ENCODE results near the gene CEACAM6. TPM values are rescaled to one million over a fixed set of nuclear protein-coding genes. Genes with fewer than 3 reads are reported as not detected.

CEACAM6 gene
- total and polyA plus RNA-seq, 2 experiments from 2014 or later = not detected

GRCh38 chr19:41811036-41811435 lies 55.7 kb downstream of the CEACAM6 start:
- H3K27ac Mint-ChIP-seq = no peak overlapping the region
- no peaks in the 10 kb centered on the region for H3F3A ChIP-seq (replicated peaks; ENCODE audit: low read depth)
- no peaks in the 10 kb centered on the region for H3K27me3 ChIP-seq (ENCODE audit: insufficient read depth)
- H3K36me3 Mint-ChIP-seq (ENCODE audit: low read depth) = no peaks in the 10 kb centered on the region
- DNase-seq (ENCODE audit: low spot score) = no peak
- no peaks in the 10 kb centered on the region for H3K36me3 ChIP-seq (ENCODE audit: insufficient read depth)
- no peak overlapping the region for H3K4me3 Mint-ChIP-seq
- H3K4me2 ChIP-seq = no peak overlapping the region
- H3K4me3 ChIP-seq = no peak overlapping the region
- H3K79me2 ChIP-seq (replicated peaks; ENCODE audit: insufficient read depth) = no peaks in the 10 kb centered on the region
- no peak for ATAC-seq
- no peak overlapping the region for H2AFZ ChIP-seq
- TF ChIP-seq NANOG (IDR thresholded peaks at IDR 0.05; ENCODE audit: borderline replicate concordance) (no peak), EZH2 (IDR thresholded peaks at IDR 0.05; ENCODE audit: low read depth, unreplicated experiment) (no peak), ZNF114 (CRISPR knock-in tag; IDR thresholded peaks at IDR 0.05) (no peak)
- no peaks in the 10 kb centered on the region for H3K4me1 ChIP-seq (ENCODE audit: insufficient read depth)
- no peaks in the 10 kb centered on the region for H4K20me1 ChIP-seq (replicated peaks; ENCODE audit: insufficient read depth)
- H3K9me2 ChIP-seq (ENCODE audit: insufficient read depth) = no peaks in the 10 kb centered on the region
- H3K9me3 Mint-ChIP-seq = no peaks in the 10 kb centered on the region
- no peaks in the 10 kb centered on the region for H3K4me1 Mint-ChIP-seq
- H3K27ac ChIP-seq (ENCODE audit: low read depth) = no peak overlapping the region
- H3K27me3 Mint-ChIP-seq (ENCODE audit: insufficient read depth, low read depth, poor library complexity) = peaks cover 11% of the 10 kb centered on the region

- H3K27ac Mint-ChIP-seq = no peak overlapping the region
- H3K79me2 ChIP-seq (replicated peaks; ENCODE audit: insufficient read depth) = no peaks in the 10 kb centered on the region
- H3K4me3 Mint-ChIP-seq = no peak overlapping the region
- no peaks in the 10 kb centered on the region for H4K20me1 ChIP-seq (replicated peaks; ENCODE audit: insufficient read depth)
- H3K4me1 ChIP-seq (ENCODE audit: insufficient read depth) = no peaks in the 10 kb centered on the region
- H3F3A ChIP-seq (replicated peaks; ENCODE audit: low read depth) = no peaks in the 10 kb centered on the region
- H3K27me3 Mint-ChIP-seq (ENCODE audit: insufficient read depth, low read depth, poor library complexity) = peaks cover 11% of the 10 kb centered on the region
- H3K9me3 Mint-ChIP-seq = no peaks in the 10 kb centered on the region
- H3K4me2 ChIP-seq = no peak overlapping the region
- H3K36me3 Mint-ChIP-seq (ENCODE audit: low read depth) = no peaks in the 10 kb centered on the region
- no peak overlapping the region for H3K27ac ChIP-seq (ENCODE audit: low read depth)
- H3K36me3 ChIP-seq (ENCODE audit: insufficient read depth) = no peaks in the 10 kb centered on the region
- DNase-seq (ENCODE audit: low spot score) (no peak), ATAC-seq (no peak)
- TF ChIP-seq CTCF (conservative IDR thresholded peaks at IDR 0.05; ENCODE audit: low read depth in 2 of 2) (no peak), ZNF114 (CRISPR knock-in tag; IDR thresholded peaks at IDR 0.05) (no peak), ETS1 (IDR thresholded peaks at IDR 0.05) (no peak), NANOG (IDR thresholded peaks at IDR 0.05; ENCODE audit: borderline replicate concordance) (no peak), CREB1 (CRISPR knock-in tag; IDR thresholded peaks at IDR 0.05; ENCODE audit: low read depth) (no peak), POLR2AphosphoS5 (IDR thresholded peaks at IDR 0.05; ENCODE audit: low read depth) (no peak)
- no peak overlapping the region for H3K4me3 ChIP-seq
- H2AFZ ChIP-seq = no peak overlapping the region
- H3K4me1 Mint-ChIP-seq = no peaks in the 10 kb centered on the region
- no peaks in the 10 kb centered on the region for H3K27me3 ChIP-seq (ENCODE audit: insufficient read depth)
- H3K9me2 ChIP-seq (ENCODE audit: insufficient read depth) = no peaks in the 10 kb centered on the region
Observed at GRCh38 chr19:41811981-41812380, 56.7 kb downstream of the CEACAM6 start.

- ATAC-seq (no peak; the same call in 2 of the 3 replicates), DNase-seq (ENCODE audit: low spot score) (no peak)
- Histone ChIP-seq H3K27me3 (ENCODE audit: insufficient read depth) (no peaks in the 10 kb centered on the region), H3F3A (replicated peaks; ENCODE audit: low read depth) (no peaks in the 10 kb centered on the region), H3K79me2 (replicated peaks; ENCODE audit: insufficient read depth) (no peaks in the 10 kb centered on the region), H4K20me1 (replicated peaks; ENCODE audit: insufficient read depth) (no peaks in the 10 kb centered on the region), H3K4me3 (no peak overlapping the region), H3K36me3 (ENCODE audit: insufficient read depth) (no peaks in the 10 kb centered on the region), H3K9me2 (ENCODE audit: insufficient read depth) (no peaks in the 10 kb centered on the region), H3K27ac (ENCODE audit: low read depth) (no peak overlapping the region), H3K4me1 (ENCODE audit: insufficient read depth) (no peaks in the 10 kb centered on the region), H3K4me2 (no peak overlapping the region), H2AFZ (no peak overlapping the region)
- no peaks in the 10 kb centered on the region for H3K36me3 Mint-ChIP-seq (ENCODE audit: low read depth)
- H3K27ac Mint-ChIP-seq = no peak overlapping the region
- H3K27me3 Mint-ChIP-seq (ENCODE audit: insufficient read depth, low read depth, poor library complexity) = peaks cover 13% of the 10 kb centered on the region
- no peaks in the 10 kb centered on the region for H3K9me3 Mint-ChIP-seq
- H3K4me1 Mint-ChIP-seq = no peaks in the 10 kb centered on the region
- H3K4me3 Mint-ChIP-seq = no peak overlapping the region
- TF ChIP-seq ZNF331 (CRISPR knock-in tag; IDR thresholded peaks at IDR 0.05; ENCODE audit: low read depth) (no peak), JUNB (IDR thresholded peaks at IDR 0.05; ENCODE audit: unreplicated experiment) (no peak), STAT1 (IDR thresholded peaks at IDR 0.05; ENCODE audit: unreplicated experiment) (no peak), REST (IDR thresholded peaks at IDR 0.05; ENCODE audit: unreplicated experiment) (no peak), CTCF (conservative IDR thresholded peaks at IDR 0.05; ENCODE audit: low read depth in 2 of 2) (no peak), EZH2 (IDR thresholded peaks at IDR 0.05; ENCODE audit: low read depth, unreplicated experiment) (no peak), ZNF114 (CRISPR knock-in tag; IDR thresholded peaks at IDR 0.05) (no peak), CREB1 (CRISPR knock-in tag; IDR thresholded peaks at IDR 0.05; ENCODE audit: low read depth) (no peak), POLR2AphosphoS5 (IDR thresholded peaks at IDR 0.05; ENCODE audit: low read depth) (no peak)
Observed at GRCh38 chr19:41813911-41814310, 58.6 kb downstream of the CEACAM6 start.

Data from GM23338 (cell line).